ENCODE data around the gene SESN3.

DNA sequence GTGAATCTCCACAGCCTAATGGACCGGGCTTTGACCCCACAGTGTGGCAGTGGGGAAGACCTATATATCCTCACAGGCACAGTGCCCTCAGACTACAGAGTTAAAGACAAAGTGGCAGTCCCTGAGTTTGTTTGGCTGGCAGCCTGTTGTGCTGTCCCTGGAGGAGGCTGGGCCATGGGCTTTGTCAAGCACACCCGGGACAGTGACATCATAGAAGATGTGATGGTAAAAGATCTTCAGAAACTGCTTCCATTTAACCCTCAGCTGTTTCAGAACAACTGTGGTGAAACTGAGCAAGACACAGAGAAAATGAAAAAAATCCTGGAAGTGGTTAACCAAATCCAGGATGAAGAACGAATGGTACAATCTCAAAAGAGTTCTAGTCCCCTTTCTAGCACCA is 102.4 kb downstream of the SESN3 start:
- no peak for TF ChIP-seq CTCF (IDR thresholded peaks at IDR 0.05)
- TF ChIP-seq EP300 (IDR thresholded peaks at IDR 0.05): no peak
- TF ChIP-seq POLR2A (IDR thresholded peaks at IDR 0.05; ENCODE audit: low read depth): no peak
- TF ChIP-seq POLR2AphosphoS5 (IDR thresholded peaks at IDR 0.05): no peak
